Measurements from ENCODE around the gene PANK4.

DNA sequence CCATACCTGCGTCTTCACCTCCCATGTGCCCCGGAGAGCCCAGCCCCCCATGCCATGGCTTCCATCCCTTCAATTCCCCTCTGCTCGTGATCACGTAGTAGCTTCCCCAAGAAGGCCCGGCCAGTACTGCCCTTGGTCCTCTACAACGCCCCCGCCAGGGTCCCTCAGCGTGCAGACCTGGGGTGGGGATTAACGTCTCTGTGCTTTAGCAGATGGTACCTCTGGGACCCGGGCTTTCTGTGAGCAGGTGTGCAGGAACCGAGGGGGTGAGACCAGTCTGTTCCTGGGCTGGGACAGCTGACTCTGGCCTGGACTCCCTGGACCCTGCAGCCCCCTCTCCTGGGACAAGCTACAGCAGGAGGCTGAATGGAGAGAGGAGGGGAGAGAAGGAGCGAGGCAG is 49.1 kb downstream of the PANK4 start:
- TF ChIP-seq, protein P1, sequence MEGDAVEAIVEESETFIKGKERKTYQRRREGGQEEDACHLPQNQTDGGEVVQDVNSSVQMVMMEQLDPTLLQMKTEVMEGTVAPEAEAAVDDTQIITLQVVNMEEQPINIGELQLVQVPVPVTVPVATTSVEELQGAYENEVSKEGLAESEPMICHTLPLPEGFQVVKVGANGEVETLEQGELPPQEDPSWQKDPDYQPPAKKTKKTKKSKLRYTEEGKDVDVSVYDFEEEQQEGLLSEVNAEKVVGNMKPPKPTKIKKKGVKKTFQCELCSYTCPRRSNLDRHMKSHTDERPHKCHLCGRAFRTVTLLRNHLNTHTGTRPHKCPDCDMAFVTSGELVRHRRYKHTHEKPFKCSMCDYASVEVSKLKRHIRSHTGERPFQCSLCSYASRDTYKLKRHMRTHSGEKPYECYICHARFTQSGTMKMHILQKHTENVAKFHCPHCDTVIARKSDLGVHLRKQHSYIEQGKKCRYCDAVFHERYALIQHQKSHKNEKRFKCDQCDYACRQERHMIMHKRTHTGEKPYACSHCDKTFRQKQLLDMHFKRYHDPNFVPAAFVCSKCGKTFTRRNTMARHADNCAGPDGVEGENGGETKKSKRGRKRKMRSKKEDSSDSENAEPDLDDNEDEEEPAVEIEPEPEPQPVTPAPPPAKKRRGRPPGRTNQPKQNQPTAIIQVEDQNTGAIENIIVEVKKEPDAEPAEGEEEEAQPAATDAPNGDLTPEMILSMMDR (IDR thresholded peaks at IDR 0.05) = no peak
- no peak for TF ChIP-seq POLR2A (IDR thresholded peaks at IDR 0.05)

Data from Peyer's patch (tissue), 4 donors.